SU-DHL-6 (cell line): ENCODE data around the gene FUT8.

Source experiments
- H2AFZ ChIP-seq: fragments of 200-600 bp; sonication (generic); 2 replicates; pipeline ENCODE4 v1.6.1; 2014; ENCODE audit warnings: low read depth, mild to moderate bottlenecking, moderate library complexity, mixed read lengths, antibody characterized with exemption, low read length; ENCODE audit not compliant: severe bottlenecking
- H3F3A ChIP-seq: fragments of 200-600 bp; shearing (Covaris generic); 2 replicates; pipeline ENCODE4 v1.6.0; 2016; ENCODE audit warnings: antibody characterized with exemption, mild to moderate bottlenecking; ENCODE audit not compliant: insufficient read depth
- H3K27ac ChIP-seq: fragments of 200-600 bp; sonication (generic); 2 replicates; pipeline ENCODE4 v1.5.1; 2016; ENCODE audit warnings: low read depth, mild to moderate bottlenecking, low read length, moderate library complexity, mixed read lengths
- H3K27me3 ChIP-seq: fragments of 200-600 bp; sonication (generic), shearing (Covaris generic); 2 replicates; pipeline ENCODE4 v1.6.0; 2014; ENCODE audit warnings: mild to moderate bottlenecking, low read length
- H3K36me3 ChIP-seq: fragments of 200-600 bp; sonication (generic); 2 replicates; pipeline ENCODE4 v1.6.1; 2014; ENCODE audit warnings: mild to moderate bottlenecking, low read length, mixed read lengths
- H3K4me2 ChIP-seq: fragments of 300-600, 200-600 bp; shearing (Covaris generic), sonication (generic); 2 replicates; pipeline ENCODE4 v1.6.0; 2014; ENCODE audit warnings: low read length, low read depth, mild to moderate bottlenecking; ENCODE audit not compliant: poor library complexity, severe bottlenecking
- H3K4me3 ChIP-seq: fragments of 200-600 bp; sonication (generic); 2 replicates; pipeline ENCODE4 v1.5.1; 2014; ENCODE audit warnings: antibody characterized with exemption, low read length, mild to moderate bottlenecking, mixed read lengths; ENCODE audit not compliant: insufficient read depth, poor library complexity, severe bottlenecking
- H3K79me2 ChIP-seq: fragments of 200-600 bp; sonication (generic); 2 replicates; pipeline ENCODE4 v1.6.1; 2014; ENCODE audit warnings: mild to moderate bottlenecking, low read length, moderate library complexity; ENCODE audit not compliant: insufficient read depth
- H3K9ac ChIP-seq: fragments of 200-600 bp; sonication (generic); 2 replicates; pipeline ENCODE4 v1.7.0; 2014; ENCODE audit warnings: mild to moderate bottlenecking, low read length
- H3K9me2 ChIP-seq: fragments of 200-600 bp; sonication (generic); replicated peaks from 2 replicates; pipeline ENCODE4 v1.6.1; 2014; ENCODE audit warnings: low read length; ENCODE audit not compliant: insufficient read depth
- H3K9me3 ChIP-seq: fragments of 200-600 bp; sonication (generic); 2 replicates; pipeline ENCODE4 v1.6.1; 2014; ENCODE audit warnings: low read length, mixed read lengths; ENCODE audit not compliant: insufficient read depth
- H4K20me1 ChIP-seq: fragments of 200-600 bp; sonication (generic); 2 replicates; pipeline ENCODE4 v1.6.1; 2014; ENCODE audit warnings: low read depth, mild to moderate bottlenecking, antibody characterized with exemption, low read length, moderate library complexity, mixed read lengths
- EZH2phosphoT487 ChIP-seq: fragments of 200-600 bp; sonication (generic), shearing (Covaris generic); conservative IDR thresholded peaks from 2 replicates; pipeline ENCODE4 v1.6.1; 2018; ENCODE audit warnings: mild to moderate bottlenecking, antibody characterized with exemption, low read length, moderate library complexity, mixed read lengths
- TF ChIP-seq, protein P1 (sequence below): fragments of 200-600 bp; sonication (generic); IDR thresholded peaks from one replicate; pipeline ENCODE4 v1.5.1; 2017; ENCODE audit warnings: antibody characterized with exemption, mild to moderate bottlenecking, low read length, moderate library complexity; ENCODE audit not compliant: insufficient read depth, poor library complexity, severe bottlenecking

The FUT8 gene

DNA sequence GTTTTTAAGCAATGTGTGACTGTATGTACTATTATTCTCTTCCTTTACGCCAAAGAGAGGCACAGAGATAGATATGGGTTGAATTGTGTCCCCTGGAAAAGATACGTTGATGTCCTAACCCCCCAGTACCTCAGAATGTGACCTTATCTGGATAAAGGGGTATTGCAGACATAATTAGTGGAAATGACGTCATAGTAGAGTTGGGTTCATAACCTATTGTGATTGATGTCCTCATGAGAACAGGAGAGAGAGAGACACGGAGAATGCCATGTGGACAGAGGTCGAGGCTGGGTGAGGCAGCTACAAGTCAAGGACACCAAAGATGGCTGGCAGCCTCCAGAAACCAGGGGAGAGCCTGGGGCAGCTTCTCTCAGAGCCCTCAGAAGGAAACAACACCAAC, 376.3 kb downstream of the FUT8 start:
- Histone ChIP-seq H3K4me2 (no peak overlapping the region), H3K79me2 (no peaks in the 10 kb centered on the region), H3K9ac (no peak overlapping the region), H3K4me3 (no peak overlapping the region), H3K9me3 (no peaks in the 10 kb centered on the region), H3K27ac (no peak overlapping the region), H3K9me2 (no peaks in the 10 kb centered on the region), H3F3A (no peaks in the 10 kb centered on the region), H2AFZ (no peak overlapping the region), H3K36me3 (no peaks in the 10 kb centered on the region), H3K27me3 (no peaks in the 10 kb centered on the region), H4K20me1 (no peaks in the 10 kb centered on the region)
- TF ChIP-seq EZH2phosphoT487 = no peak
- TF ChIP-seq, protein P1, sequence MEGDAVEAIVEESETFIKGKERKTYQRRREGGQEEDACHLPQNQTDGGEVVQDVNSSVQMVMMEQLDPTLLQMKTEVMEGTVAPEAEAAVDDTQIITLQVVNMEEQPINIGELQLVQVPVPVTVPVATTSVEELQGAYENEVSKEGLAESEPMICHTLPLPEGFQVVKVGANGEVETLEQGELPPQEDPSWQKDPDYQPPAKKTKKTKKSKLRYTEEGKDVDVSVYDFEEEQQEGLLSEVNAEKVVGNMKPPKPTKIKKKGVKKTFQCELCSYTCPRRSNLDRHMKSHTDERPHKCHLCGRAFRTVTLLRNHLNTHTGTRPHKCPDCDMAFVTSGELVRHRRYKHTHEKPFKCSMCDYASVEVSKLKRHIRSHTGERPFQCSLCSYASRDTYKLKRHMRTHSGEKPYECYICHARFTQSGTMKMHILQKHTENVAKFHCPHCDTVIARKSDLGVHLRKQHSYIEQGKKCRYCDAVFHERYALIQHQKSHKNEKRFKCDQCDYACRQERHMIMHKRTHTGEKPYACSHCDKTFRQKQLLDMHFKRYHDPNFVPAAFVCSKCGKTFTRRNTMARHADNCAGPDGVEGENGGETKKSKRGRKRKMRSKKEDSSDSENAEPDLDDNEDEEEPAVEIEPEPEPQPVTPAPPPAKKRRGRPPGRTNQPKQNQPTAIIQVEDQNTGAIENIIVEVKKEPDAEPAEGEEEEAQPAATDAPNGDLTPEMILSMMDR = no peak

DNA sequence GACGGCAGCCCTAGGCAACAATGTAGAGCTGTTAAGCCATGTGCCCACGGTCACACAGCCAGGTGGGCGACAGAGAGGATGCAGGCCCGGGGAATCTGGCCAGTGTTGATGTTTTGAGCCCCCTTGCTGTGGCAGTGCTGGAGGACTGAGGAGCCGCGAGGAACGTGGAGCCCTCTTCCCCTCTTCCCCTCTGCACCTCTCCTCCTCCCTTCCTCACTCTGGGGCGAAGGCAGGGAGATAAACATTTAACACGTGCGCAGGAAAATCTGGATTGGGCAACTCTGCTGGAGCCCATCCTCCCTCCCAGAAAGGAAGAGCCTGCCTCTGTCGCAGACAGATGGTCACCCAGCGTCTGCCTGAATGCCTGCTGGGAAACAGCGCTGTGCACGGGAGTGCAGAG, 376.8 kb downstream of the FUT8 start:
- Histone ChIP-seq H3K36me3 (no peaks in the 10 kb centered on the region), H4K20me1 (no peaks in the 10 kb centered on the region), H3K9me2 (no peaks in the 10 kb centered on the region), H3K9ac (no peak overlapping the region), H3K27ac (no peak overlapping the region), H3K9me3 (no peaks in the 10 kb centered on the region), H3K27me3 (no peaks in the 10 kb centered on the region), H3F3A (no peaks in the 10 kb centered on the region), H3K4me2 (no peak overlapping the region), H3K4me3 (no peak overlapping the region), H3K79me2 (no peaks in the 10 kb centered on the region), H2AFZ (no peak overlapping the region)
- no peak for TF ChIP-seq EZH2phosphoT487
- TF ChIP-seq, protein P1 = no peak

DNA sequence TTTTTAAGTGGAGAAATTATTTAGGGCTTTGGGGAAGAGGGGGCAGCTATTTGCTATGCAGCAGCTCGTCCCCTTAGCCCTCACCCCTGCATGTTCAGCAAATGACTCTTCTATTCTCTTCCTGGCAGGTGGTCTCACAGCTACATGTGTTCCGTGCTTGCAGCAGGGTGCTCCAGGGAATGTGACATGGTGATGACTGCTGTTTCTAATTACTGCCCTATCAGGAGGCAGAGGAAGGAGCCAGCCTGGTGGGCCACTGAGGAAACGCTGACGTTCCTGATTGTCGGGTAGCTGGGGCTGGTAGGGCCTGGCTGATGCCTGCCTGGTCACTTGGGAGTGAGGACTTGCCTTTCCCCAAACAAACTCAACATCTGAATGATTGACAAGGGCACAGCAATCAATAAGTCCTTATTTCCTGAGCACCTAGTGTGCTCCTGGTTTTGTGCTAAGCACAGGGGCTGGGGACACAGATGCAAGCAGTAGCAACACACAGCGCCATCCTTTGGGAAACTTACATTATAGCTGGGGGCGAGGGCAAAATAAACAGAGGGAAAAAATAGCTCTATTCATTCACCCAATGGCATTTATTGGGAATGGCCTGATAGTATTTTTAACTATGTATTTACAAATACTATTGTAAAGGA, 377.8 kb downstream of the FUT8 start:
- Histone ChIP-seq H3K9me3 (no peaks in the 10 kb centered on the region), H3F3A (no peaks in the 10 kb centered on the region), H3K36me3 (no peaks in the 10 kb centered on the region), H3K27ac (no peak overlapping the region), H3K9ac (no peak overlapping the region), H3K9me2 (no peaks in the 10 kb centered on the region), H3K4me3 (no peak overlapping the region), H4K20me1 (no peaks in the 10 kb centered on the region), H2AFZ (no peak overlapping the region), H3K79me2 (no peaks in the 10 kb centered on the region), H3K27me3 (no peaks in the 10 kb centered on the region), H3K4me2 (no peak overlapping the region)
- TF ChIP-seq, protein P1 = no peak
- TF ChIP-seq EZH2phosphoT487 = no peak
